Kidney tubule cell (primary cell): ENCODE measurements around the gene SIL1.

Experiments used
- DNase-seq: peaks from one replicate; pipeline ENCODE4 v3.0.0-alpha.2; 2018; ENCODE audit warnings: low spot score

The SIL1 gene

GRCh38 chr5:138912093-138912492, 286.1 kb downstream of the SIL1 start:
- DNase-seq: no peak

- DNase-seq: no peak
Observed at GRCh38 chr5:138911441-138911840, 286.7 kb downstream of the SIL1 start.

GRCh38 chr5:138910546-138911185, 287.5 kb downstream of the SIL1 start:
- DNase-seq: peak; percentile 35

- DNase-seq: no peak
Observed at GRCh38 chr5:138909734-138910133, 288.4 kb downstream of the SIL1 start.

- peak; percentile 86 for DNase-seq
Observed at GRCh38 chr5:138905541-138905940, 292.6 kb downstream of the SIL1 start.

- DNase-seq: peak; percentile 59
Observed at GRCh38 chr5:138903130-138903775, 294.9 kb downstream of the SIL1 start.

GRCh38 chr5:138901716-138902115, 296.5 kb downstream of the SIL1 start:
- peak; percentile 75 for DNase-seq

- DNase-seq: peak; percentile 50
Observed at GRCh38 chr5:138900281-138900965, 297.7 kb downstream of the SIL1 start.

GRCh38 chr5:138898742-138899141, 299.4 kb downstream of the SIL1 start:
- DNase-seq: no peak

GRCh38 chr5:138898299-138898698, 299.9 kb downstream of the SIL1 start:
- DNase-seq: peak; percentile 7
